ENCODE measurements around the gene FNBP1L. TPM values are rescaled to one million over a fixed set of nuclear protein-coding genes. Genes with fewer than 3 reads are reported as not detected.

FNBP1L gene
- total and polyA plus RNA-seq, 10 of the 15 experiments (the other 5 are each of a cell fraction or from before 2014, with no cell fraction given), result 0.02 to 0.12 (median 0.07) TPM; not detected in 4

GRCh38 chr1:93408203-93408602 is 39.7 kb upstream of the FNBP1L start (continued):
- no peak for TF ChIP-seq REST (IDR thresholded peaks at IDR 0.05; ENCODE audit: low read depth, low read length)
- TF ChIP-seq, protein P1, sequence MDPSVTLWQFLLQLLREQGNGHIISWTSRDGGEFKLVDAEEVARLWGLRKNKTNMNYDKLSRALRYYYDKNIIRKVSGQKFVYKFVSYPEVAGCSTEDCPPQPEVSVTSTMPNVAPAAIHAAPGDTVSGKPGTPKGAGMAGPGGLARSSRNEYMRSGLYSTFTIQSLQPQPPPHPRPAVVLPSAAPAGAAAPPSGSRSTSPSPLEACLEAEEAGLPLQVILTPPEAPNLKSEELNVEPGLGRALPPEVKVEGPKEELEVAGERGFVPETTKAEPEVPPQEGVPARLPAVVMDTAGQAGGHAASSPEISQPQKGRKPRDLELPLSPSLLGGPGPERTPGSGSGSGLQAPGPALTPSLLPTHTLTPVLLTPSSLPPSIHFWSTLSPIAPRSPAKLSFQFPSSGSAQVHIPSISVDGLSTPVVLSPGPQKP (IDR thresholded peaks at IDR 0.05; ENCODE audit: low read depth, low read length), result no peak
- TF ChIP-seq IRF4 (IDR thresholded peaks at IDR 0.05; ENCODE audit: low read depth, low read length), result no peak
- no peak for TF ChIP-seq BRCA1 (IDR thresholded peaks at IDR 0.05; ENCODE audit: low read depth, low read length)
- TF ChIP-seq ATF7 (IDR thresholded peaks at IDR 0.05; ENCODE audit: low read depth), result no peak
- TF ChIP-seq MYC (IDR thresholded peaks at IDR 0.05; ENCODE audit: insufficient read depth, insufficient read length, insufficient replicate concordance, low read length, severe bottlenecking), result no peak
- TF ChIP-seq NR2C2 (IDR thresholded peaks at IDR 0.05; ENCODE audit: borderline replicate concordance, control insufficient read depth, insufficient read length, low read depth), result no peak
- no peak for TF ChIP-seq SRF (IDR thresholded peaks at IDR 0.05; ENCODE audit: low read depth in 2 of 2, low read length in 2 of 2)

DNA sequence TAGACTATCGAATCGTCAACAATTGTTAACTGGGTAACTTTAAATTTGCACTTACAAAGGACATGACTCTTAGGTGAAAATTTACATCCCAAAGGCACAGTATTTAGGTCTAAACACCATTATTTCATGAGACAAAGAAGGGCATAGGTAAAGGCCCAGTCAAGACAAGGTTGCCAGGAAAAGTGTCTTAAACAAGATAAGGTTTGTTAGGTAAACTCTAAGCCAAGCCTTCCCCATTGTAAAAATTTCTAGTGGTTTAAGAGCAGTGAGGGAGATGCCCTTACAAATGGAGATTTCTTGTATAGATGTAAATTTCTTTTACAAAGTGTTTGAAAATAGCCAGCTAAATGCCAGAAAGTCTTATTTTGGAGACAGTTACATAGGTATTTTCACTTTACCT is 36.9 kb upstream of the FNBP1L start:
- ChIA-PET SMC1A (ENCODE audit: uncharacterized antibody, unreplicated experiment) (no interaction called here), CTCF (no interaction called here), RAD21 (ENCODE audit: unreplicated experiment) (no interaction called here), POLR2A (no interaction called here)
- Histone ChIP-seq H3K27me3 (replicated peaks in 1 of 2; ENCODE audit: control insufficient read depth in 2 of 2, insufficient read depth in 2 of 2, low read length in 1 of 2) (no peaks in the 10 kb centered on the region), H3K79me2 (ENCODE audit: control insufficient read depth, insufficient read depth, low read length) (no peaks in the 10 kb centered on the region), H3K9ac (ENCODE audit: control insufficient read depth, insufficient read depth, low read length) (no peak overlapping the region), H3K27ac (ENCODE audit: control insufficient read depth, insufficient read depth) (no peak overlapping the region), H3K4me2 (ENCODE audit: control insufficient read depth, insufficient read depth) (no peak overlapping the region), H3K36me3 (ENCODE audit: control insufficient read depth in 2 of 2, insufficient read depth in 2 of 2, low read length in 1 of 2) (no peaks in the 10 kb centered on the region), H3K4me3 (no peak overlapping the region), H3K9me3 (replicated peaks; ENCODE audit: control insufficient read depth, insufficient read depth, low read length) (no peaks in the 10 kb centered on the region), H4K20me1 (ENCODE audit: control insufficient read depth, insufficient read depth) (no peaks in the 10 kb centered on the region), H2AFZ (ENCODE audit: control insufficient read depth, low read depth, low read length) (no peak overlapping the region), H3K4me1 (ENCODE audit: control insufficient read depth, insufficient read depth, low read length) (no peaks in the 10 kb centered on the region)
- FAIRE-seq, result no peak
- no peak for ATAC-seq
- no peak for DNase-seq (ENCODE audit: low read depth, low spot score)
- 60% methylated on average over 2 of the region's 2 CpGs for WGBS (ENCODE audit: insufficient coverage, insufficient replicate concordance, low lambda C conversion rate, missing lambda C conversion rate)
- BruUV-seq (replicated peaks), result no TSS peak
- intact Hi-C loops (cut with micrococcal nuclease; ENCODE audit: unreplicated experiment), result no loop called here
- in situ Hi-C loops (cut with MboI), result no loop called here
- TF ChIP-seq EGR1 (IDR thresholded peaks at IDR 0.05; ENCODE audit: borderline replicate concordance in 1 of 2, low read depth in 2 of 2, low read length in 2 of 2) (no peak), MYB (IDR thresholded peaks at IDR 0.05; ENCODE audit: borderline replicate concordance, low read depth, low read length) (no peak), CBX5 (IDR thresholded peaks at IDR 0.05; ENCODE audit: low read depth) (no peak), PAX8 (IDR thresholded peaks at IDR 0.05) (no peak), SP1 (IDR thresholded peaks at IDR 0.05; ENCODE audit: low read depth, low read length) (no peak), BACH1 (IDR thresholded peaks at IDR 0.05; ENCODE audit: borderline replicate concordance) (no peak), ZNF384 (IDR thresholded peaks at IDR 0.05; ENCODE audit: borderline replicate concordance, low read depth, low read length) (no peak), JUNB (IDR thresholded peaks at IDR 0.05) (no peak)

Measured in GM12878 (cell line).